Gastrocnemius medialis (tissue), 4 donors: ENCODE measurements around the gene DTNB.

Source experiments
- POLR2A ChIP-seq, 2 donors: fragments of 450-650 bp; IDR thresholded peaks; one replicate each; pipeline ENCODE4 v1.6.1; 2017; ENCODE audit warnings: antibody characterized with exemption in 2 of 2, mild to moderate bottlenecking in 2 of 2, moderate library complexity in 2 of 2
- TF ChIP-seq, protein P1 (sequence below), 5 experiments: fragments of 450-650 bp in 3 of 5; fragments of 200-600 bp in 2 of 5; sonication (generic) in 2 of 5; IDR thresholded peaks in 4 of 5; conservative IDR thresholded peaks in 1 of 5; 1 replicate in 4 of 5; 2 replicates in 1 of 5; pipeline ENCODE4 v1.5.1; 2016 to 2019; ENCODE audit warnings: antibody characterized with exemption in 5 of 5, mild to moderate bottlenecking in 3 of 5, moderate library complexity in 3 of 5

- TF ChIP-seq, protein P1, sequence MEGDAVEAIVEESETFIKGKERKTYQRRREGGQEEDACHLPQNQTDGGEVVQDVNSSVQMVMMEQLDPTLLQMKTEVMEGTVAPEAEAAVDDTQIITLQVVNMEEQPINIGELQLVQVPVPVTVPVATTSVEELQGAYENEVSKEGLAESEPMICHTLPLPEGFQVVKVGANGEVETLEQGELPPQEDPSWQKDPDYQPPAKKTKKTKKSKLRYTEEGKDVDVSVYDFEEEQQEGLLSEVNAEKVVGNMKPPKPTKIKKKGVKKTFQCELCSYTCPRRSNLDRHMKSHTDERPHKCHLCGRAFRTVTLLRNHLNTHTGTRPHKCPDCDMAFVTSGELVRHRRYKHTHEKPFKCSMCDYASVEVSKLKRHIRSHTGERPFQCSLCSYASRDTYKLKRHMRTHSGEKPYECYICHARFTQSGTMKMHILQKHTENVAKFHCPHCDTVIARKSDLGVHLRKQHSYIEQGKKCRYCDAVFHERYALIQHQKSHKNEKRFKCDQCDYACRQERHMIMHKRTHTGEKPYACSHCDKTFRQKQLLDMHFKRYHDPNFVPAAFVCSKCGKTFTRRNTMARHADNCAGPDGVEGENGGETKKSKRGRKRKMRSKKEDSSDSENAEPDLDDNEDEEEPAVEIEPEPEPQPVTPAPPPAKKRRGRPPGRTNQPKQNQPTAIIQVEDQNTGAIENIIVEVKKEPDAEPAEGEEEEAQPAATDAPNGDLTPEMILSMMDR (IDR thresholded peaks at IDR 0.05 in 4 of 5, conservative IDR thresholded peaks at IDR 0.05 in 1 of 5): no peak
- TF ChIP-seq POLR2A (IDR thresholded peaks at IDR 0.05): no peak
These were observed 3.9 kb downstream of the DTNB start for GRCh38 chr2:25669520-25669919.
